ENCODE data around the gene MEIS2.

DNA sequence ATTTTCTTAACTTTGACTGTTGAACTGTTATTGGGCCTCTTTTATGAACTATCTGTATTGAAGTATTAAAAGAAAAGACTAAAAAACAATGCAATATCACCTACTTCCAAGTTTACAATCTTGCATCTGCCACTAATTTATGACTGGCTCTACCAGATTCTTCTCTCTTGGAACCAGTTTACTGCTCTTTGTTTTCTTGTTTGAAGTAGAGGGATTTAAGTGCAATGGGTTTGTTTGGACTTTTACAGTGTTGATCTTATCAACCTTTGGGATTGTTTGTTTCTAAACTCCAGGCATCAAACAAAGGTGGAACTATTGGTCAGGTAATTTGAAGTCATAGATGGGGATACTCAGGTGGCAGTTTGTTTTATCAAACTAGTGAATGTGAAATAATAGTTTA is 43.0 kb upstream of the MEIS2 start:
- TF ChIP-seq, protein P1, sequence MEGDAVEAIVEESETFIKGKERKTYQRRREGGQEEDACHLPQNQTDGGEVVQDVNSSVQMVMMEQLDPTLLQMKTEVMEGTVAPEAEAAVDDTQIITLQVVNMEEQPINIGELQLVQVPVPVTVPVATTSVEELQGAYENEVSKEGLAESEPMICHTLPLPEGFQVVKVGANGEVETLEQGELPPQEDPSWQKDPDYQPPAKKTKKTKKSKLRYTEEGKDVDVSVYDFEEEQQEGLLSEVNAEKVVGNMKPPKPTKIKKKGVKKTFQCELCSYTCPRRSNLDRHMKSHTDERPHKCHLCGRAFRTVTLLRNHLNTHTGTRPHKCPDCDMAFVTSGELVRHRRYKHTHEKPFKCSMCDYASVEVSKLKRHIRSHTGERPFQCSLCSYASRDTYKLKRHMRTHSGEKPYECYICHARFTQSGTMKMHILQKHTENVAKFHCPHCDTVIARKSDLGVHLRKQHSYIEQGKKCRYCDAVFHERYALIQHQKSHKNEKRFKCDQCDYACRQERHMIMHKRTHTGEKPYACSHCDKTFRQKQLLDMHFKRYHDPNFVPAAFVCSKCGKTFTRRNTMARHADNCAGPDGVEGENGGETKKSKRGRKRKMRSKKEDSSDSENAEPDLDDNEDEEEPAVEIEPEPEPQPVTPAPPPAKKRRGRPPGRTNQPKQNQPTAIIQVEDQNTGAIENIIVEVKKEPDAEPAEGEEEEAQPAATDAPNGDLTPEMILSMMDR (IDR thresholded peaks at IDR 0.05; ENCODE audit: borderline replicate concordance, extremely low read depth, low read length, poor library complexity, severe bottlenecking): no peak
- no peak for TF ChIP-seq EZH2 (IDR thresholded peaks at IDR 0.05; ENCODE audit: borderline replicate concordance, low read depth, low read length, severe bottlenecking)

All from DND-41 (cell line).